B cell (primary cell): ENCODE data around the gene CCR9.

ENCODE experiments used
- CTCF ChIP-seq: fragments of 200-600 bp; IDR thresholded peaks from one replicate; pipeline ENCODE4 v1.8.0; 2022; ENCODE audit warnings: antibody characterized with exemption, mild to moderate bottlenecking
- EZH2 ChIP-seq: IDR thresholded peaks from 2 replicates; pipeline ENCODE4 v1.6.1; 2012; ENCODE audit warnings: borderline replicate concordance, low read depth, mild to moderate bottlenecking, moderate library complexity, low read length; ENCODE audit not compliant: insufficient read depth, poor library complexity, severe bottlenecking

DNA sequence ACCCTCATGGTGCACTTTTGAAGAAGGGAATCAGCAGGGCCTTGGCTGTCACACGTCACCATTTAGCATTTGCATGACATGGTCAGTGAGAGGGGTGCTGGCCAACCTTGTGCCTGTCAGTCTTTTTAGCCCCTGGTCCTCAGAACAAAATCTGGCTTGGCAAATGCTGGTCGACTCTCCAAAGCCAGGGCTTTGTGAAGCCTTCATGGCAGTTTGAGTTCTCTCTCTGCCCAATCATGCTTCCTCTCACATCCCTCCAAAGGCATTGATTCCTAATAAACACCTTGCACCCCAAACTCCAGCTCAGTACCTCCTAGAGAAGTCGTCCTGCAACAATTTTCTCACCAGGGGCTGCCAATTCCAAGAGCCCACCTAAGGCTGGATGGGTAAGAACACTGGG lies 19.4 kb downstream of the CCR9 start:
- TF ChIP-seq CTCF, result no peak
- TF ChIP-seq EZH2, result no peak
